Choroid plexus epithelial cell (primary cell): ENCODE data around the gene RNF4.
"Not testable (repeated sequence)": the region's sequence is repeated elsewhere in the genome, so short reads cannot be mapped to it uniquely, and the experiment has no call there.

Experiments used
- DNase-seq: peaks from one replicate; pipeline ENCODE4 v3.0.0-alpha.2; 2010; ENCODE audit warnings: low read depth
- H3K4me3 ChIP-seq: 2 replicates; pipeline ENCODE4 v1.5.1; 2011; ENCODE audit warnings: low read depth, mild to moderate bottlenecking, control low read depth, low read length, moderate library complexity
- TF ChIP-seq, protein P1 (sequence below): conservative IDR thresholded peaks from 2 replicates; pipeline ENCODE4 v1.5.1; 2011; ENCODE audit warnings: low read depth, mild to moderate bottlenecking, control low read depth, inconsistent platforms, low read length, moderate library complexity

Gene RNF4

GRCh38 chr4:2537011-2537830 is 68.3 kb downstream of the RNF4 start:
- peak; percentile 41 for DNase-seq
- TF ChIP-seq, protein P1, sequence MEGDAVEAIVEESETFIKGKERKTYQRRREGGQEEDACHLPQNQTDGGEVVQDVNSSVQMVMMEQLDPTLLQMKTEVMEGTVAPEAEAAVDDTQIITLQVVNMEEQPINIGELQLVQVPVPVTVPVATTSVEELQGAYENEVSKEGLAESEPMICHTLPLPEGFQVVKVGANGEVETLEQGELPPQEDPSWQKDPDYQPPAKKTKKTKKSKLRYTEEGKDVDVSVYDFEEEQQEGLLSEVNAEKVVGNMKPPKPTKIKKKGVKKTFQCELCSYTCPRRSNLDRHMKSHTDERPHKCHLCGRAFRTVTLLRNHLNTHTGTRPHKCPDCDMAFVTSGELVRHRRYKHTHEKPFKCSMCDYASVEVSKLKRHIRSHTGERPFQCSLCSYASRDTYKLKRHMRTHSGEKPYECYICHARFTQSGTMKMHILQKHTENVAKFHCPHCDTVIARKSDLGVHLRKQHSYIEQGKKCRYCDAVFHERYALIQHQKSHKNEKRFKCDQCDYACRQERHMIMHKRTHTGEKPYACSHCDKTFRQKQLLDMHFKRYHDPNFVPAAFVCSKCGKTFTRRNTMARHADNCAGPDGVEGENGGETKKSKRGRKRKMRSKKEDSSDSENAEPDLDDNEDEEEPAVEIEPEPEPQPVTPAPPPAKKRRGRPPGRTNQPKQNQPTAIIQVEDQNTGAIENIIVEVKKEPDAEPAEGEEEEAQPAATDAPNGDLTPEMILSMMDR = no peak
- peak overlapping the region; percentile 81 for H3K4me3 ChIP-seq

- DNase-seq, H3K4me3 ChIP-seq: not testable (repeated sequence)
Measured at GRCh38 chr4:2543580-2544191, 74.8 kb downstream of the RNF4 start.

GRCh38 chr4:2545321-2546013 is 76.6 kb downstream of the RNF4 start:
- DNase-seq = no peak
- H3K4me3 ChIP-seq = no peak overlapping the region
- TF ChIP-seq, protein P1 = no peak

GRCh38 chr4:2546286-2546823 is 77.4 kb downstream of the RNF4 start:
- TF ChIP-seq, protein P1 = no peak
- no peak overlapping the region for H3K4me3 ChIP-seq
- DNase-seq = no peak

GRCh38 chr4:2546961-2547691 is 78.2 kb downstream of the RNF4 start:
- not testable (repeated sequence) for H3K4me3 ChIP-seq, DNase-seq

DNA sequence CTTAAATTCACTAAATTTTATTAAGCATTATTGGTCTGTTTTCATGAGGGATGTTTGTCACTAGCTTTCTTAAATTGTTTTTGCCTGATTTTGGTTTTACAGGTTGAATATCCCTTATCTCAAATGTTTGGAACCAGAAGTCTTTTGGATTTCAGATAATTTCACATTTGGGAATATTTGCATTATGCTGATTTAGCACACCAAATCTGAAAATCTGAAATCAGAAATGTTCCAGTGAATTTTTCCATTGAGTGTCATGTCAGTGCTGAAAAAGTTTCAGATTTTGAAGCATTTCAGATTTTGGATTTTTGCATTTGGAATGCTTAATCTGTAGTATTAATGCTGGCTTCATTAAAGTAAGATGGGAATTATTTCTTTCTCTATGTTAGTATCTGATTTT is 82.2 kb downstream of the RNF4 start:
- H3K4me3 ChIP-seq = no peak overlapping the region
- DNase-seq = no peak
- TF ChIP-seq, protein P1 = no peak

DNA sequence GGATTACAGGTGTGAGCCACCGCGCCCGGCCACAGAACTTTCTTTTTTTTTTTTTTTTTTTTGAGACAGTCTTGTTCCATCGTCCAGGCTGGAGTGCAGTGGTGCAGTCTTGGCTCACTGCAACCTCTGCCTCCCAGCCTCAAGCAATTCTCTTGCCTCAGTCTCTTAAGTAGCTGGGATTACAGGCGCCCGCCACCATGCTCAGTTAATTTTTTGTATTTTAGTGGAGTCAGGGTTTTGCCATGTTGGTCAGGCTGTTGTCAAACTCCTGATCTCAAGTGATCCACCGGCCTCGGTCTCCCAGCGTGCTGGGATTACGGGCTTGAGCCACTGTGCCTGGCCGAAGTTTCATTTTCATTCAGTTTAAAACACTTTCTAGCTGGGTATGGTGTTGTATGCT is 83.9 kb downstream of the RNF4 start:
- H3K4me3 ChIP-seq = no peak overlapping the region
- TF ChIP-seq, protein P1 = no peak

More for the DNA sequence above, 83.9 kb downstream of the RNF4 start:
- DNase-seq = no peak
